IPS DF 6.9 (cell line): ENCODE measurements around the gene ST14.
"Not testable (repeated sequence)": the region's sequence is repeated elsewhere in the genome, so short reads cannot be mapped to it uniquely, and the experiment has no call there.

ENCODE experiments used
- DNase-seq: peaks from one replicate; pipeline ENCODE4 v3.0.0-alpha.2; 2013; ENCODE audit warnings: low read depth, low spot score
- H3K27ac ChIP-seq: one replicate; pipeline ENCODE4 v1.5.1; 2013; ENCODE audit warnings: low read length, control low read depth
- H3K27me3 ChIP-seq: 2 replicates; pipeline ENCODE4 v1.6.1; 2013; ENCODE audit warnings: mild to moderate bottlenecking, low read length; ENCODE audit not compliant: control insufficient read depth, insufficient read depth
- H3K36me3 ChIP-seq: 2 replicates; pipeline ENCODE4 v1.6.1; 2013; ENCODE audit warnings: low read length; ENCODE audit not compliant: control insufficient read depth, insufficient read depth
- H3K4me1 ChIP-seq: 2 replicates; pipeline ENCODE4 v1.6.1; 2013; ENCODE audit warnings: low read length; ENCODE audit not compliant: control insufficient read depth, insufficient read depth
- H3K4me3 ChIP-seq: 2 replicates; pipeline ENCODE4 v1.5.1; 2013; ENCODE audit warnings: mild to moderate bottlenecking, low read length
- H3K9me3 ChIP-seq: 2 replicates; pipeline ENCODE4 v1.6.1; 2013; ENCODE audit warnings: low read length, inconsistent platforms; ENCODE audit not compliant: control insufficient read depth, insufficient read depth
- WGBS: extraction: QIAGEN DNeasy Blood & Tissue Kit; methylation state at CpG from one replicate; pipeline ENCODE4 v1.1.7; 2013; ENCODE audit warnings: mixed read lengths, missing lambda C conversion rate; ENCODE audit not compliant: insufficient read length, insufficient coverage; 5-methylcytosine and 5-hydroxymethylcytosine counted together

ST14 gene

DNA sequence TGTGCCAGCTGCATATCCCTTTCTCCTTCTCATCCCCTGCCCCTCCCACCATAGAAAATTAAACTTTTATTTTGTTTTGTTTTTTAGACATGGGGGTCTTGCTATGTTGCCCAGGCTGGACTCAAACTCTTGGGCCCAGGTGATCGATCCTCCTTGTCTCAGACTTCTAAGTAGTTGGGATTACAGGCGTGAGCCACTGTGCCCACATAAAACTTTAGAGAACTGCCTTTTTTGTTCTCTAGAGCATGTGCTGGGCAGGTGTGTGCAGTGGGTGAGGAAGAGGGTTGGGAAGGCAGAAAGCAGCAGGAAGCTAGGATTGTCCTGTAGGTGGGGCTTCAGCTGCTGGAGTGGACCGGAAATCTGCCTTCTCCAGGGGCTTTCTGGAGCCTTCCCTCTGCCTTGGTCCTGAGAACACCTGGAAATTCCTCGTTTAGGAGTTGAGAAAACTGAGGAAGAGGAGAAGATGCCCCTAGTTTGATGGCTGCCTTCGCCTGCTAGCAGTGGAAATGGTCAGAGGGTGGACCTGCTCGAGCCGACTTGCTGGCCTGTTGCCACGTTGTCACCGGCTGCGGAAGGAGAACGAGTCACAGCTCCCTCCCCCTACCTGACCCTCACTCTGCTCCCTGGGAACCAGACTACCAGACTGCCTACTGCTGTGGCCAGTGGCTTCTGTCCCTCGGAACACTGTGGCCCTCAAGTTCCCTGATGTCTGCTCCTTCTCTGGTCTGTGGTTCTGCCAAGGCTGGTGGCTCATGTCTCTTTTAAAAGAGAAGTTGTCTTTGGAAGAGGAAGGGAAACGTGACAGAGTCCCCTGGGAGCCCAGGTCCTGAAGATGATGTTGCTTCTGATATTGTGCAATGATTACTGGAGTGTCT, 4.0 kb downstream of the ST14 start:
- Histone ChIP-seq H3K27ac (no peak overlapping the region), H3K4me1 (peaks cover 5% of the 10 kb centered on the region; the same call in 1 of the 2 replicates)

DNA sequence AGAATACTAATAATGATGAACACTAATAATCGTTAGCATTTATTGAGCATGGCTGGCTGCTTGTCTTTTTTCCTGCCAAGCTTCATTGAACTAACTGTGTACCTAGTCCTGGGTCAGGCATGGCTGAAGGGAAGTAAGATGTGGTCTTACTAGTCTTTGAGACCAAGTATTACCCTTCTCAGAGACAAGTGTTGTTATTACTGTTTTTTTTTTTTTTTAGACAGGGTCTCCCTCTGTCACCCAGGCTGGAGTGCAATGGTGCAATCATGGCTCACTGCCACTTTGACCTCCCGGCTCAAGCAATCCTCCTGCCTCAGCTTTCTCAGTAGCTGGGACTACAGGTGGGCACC, 4.6 kb downstream of the ST14 start:
- no peak for DNase-seq
- Histone ChIP-seq H3K9me3 (no peaks in the 10 kb centered on the region), H3K27ac (no peak overlapping the region), H3K4me3 (no peak overlapping the region), H3K27me3 (peaks cover 26% of the 10 kb centered on the region), H3K4me1 (peaks cover 5% of the 10 kb centered on the region; the same call in 1 of the 2 replicates), H3K36me3 (no peaks in the 10 kb centered on the region)
- WGBS, result no CpG with 5 or more reads among the region's 2 CpGs

More for the DNA sequence above, 4.0 kb downstream of the ST14 start:
- DNase-seq, result no peak
- WGBS, result no CpG with 5 or more reads among the region's 13 CpGs
- peaks cover 30% of the 10 kb centered on the region for H3K27me3 ChIP-seq
- H3K9me3 ChIP-seq, result no peaks in the 10 kb centered on the region
- H3K36me3 ChIP-seq, result no peaks in the 10 kb centered on the region
- no peak overlapping the region for H3K4me3 ChIP-seq

DNA sequence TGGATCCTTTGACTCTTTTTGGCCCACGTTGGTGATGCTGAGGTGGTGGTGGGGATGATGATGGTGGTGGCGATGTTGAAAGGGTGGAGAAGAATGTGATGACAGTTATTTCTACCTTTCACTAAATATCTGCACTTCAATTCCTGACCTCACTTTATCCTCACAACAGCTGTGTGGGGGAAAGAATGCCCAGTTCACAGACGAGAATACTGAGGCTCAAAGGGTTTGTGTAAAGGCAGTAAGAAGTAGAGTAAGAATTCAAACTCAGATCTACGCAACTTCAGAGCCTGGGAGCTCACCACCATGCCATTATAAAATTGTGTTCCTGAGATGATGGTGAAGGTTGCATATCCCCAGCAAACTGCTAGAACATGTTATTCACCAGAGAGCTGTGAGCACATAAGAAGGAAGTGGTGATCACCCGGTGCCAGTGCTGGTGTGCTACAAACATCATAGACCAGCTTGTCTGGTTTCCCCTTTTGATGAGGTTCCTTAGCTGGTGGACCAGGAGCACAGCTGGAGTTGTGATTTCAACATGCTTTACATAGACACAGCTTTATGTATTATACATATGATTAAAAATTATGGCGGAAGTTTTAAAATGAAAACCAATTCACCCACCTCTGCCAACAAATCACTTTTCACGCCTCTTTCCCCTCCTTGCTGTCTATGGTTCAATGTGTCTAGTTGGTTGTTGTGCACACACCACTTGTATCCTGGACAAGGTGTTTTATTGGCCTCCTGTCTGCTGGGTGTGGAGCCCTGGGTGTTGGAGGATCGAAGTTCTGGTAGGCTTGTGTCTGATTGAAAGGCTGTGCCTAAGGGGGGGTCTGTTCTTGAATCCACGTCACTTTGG, 6.2 kb downstream of the ST14 start:
- Histone ChIP-seq H3K4me1 (peaks cover 4% of the 10 kb centered on the region; the same call in 1 of the 2 replicates), H3K36me3 (no peaks in the 10 kb centered on the region), H3K27me3 (peaks cover 30% of the 10 kb centered on the region), H3K27ac (no peak overlapping the region), H3K4me3 (no peak overlapping the region), H3K9me3 (no peaks in the 10 kb centered on the region)
- DNase-seq, result no peak
- no CpG with 5 or more reads among the region's 9 CpGs for WGBS

DNA sequence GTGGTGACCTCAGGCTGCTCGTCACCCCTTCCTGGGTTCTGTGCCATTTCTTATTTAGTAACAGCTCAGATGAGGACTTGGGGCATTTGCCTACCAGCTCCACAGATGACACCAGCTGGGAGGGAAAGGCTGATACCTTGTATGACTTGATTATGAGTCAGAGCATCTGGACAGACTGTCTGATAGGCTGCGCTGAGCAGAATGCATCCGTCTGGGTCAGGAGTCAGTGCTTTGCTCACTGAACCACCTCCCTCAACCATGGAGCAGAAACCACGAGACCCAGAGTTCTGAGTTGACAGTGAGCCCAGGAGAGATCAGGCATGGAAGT, 6.8 kb downstream of the ST14 start:
- no CpG with 5 or more reads among the region's 4 CpGs for WGBS
- no peaks in the 10 kb centered on the region for H3K36me3 ChIP-seq
- H3K4me1 ChIP-seq, result 0 out of 2 replicates have a peak, but pooled peaks cover under 1% of the 10 kb centered on the region
- peaks cover 28% of the 10 kb centered on the region for H3K27me3 ChIP-seq
- no peak overlapping the region for H3K4me3 ChIP-seq
- DNase-seq, result no peak
- no peak overlapping the region for H3K27ac ChIP-seq
- no peaks in the 10 kb centered on the region for H3K9me3 ChIP-seq

DNA sequence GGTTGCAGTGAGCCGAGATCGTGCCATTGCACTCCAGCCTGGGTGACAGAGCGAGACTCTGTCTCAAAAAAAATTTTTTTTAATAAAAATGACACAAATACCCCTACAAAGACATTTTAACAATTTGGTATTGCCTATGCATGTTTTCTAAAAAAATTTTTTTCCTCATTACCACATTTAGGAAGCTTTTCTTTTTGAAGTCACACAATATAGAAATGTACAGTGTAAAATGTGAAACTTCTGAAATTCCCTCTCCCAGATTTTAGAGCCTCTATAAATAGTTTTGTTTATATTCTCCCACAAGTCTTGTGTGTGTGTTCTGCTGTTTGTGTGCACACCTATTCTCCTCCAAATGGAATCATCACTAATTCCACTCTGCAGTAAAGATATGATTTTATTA, 7.6 kb downstream of the ST14 start:
- H3K36me3 ChIP-seq, result no peaks in the 10 kb centered on the region
- no peak for DNase-seq
- H3K4me3 ChIP-seq, result no peak overlapping the region
- H3K4me1 ChIP-seq, result no peaks in the 10 kb centered on the region
- H3K27me3 ChIP-seq, result peaks cover 26% of the 10 kb centered on the region
- no peaks in the 10 kb centered on the region for H3K9me3 ChIP-seq
- no peak overlapping the region for H3K27ac ChIP-seq
- no CpG with 5 or more reads among the region's 3 CpGs for WGBS

DNA sequence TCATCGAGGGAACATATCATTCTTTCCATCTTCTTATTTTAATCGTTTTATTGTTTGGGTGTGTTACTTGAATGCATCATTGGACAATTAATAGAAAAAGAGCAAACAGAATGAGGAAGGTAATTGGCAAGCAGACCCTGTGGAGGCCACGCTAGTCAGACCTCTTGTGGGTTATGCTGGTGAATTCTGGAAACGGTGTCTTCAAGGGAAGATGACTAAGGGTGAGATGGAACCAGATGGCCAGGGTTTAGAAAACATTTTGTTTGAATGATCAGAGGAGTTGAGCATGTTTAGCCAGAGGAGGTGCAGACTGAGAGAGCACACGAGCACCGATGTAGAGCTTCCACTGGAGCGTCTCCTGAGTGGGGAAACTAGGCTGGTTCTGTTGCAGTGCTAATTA, 8.5 kb downstream of the ST14 start:
- no CpG with 5 or more reads among the region's 7 CpGs for WGBS
- DNase-seq, result no peak
- H3K36me3 ChIP-seq, result no peaks in the 10 kb centered on the region
- H3K27me3 ChIP-seq, result peaks cover 25% of the 10 kb centered on the region
- H3K4me3 ChIP-seq, result no peak overlapping the region
- H3K27ac ChIP-seq, result no peak overlapping the region
- H3K9me3 ChIP-seq, result no peaks in the 10 kb centered on the region
- H3K4me1 ChIP-seq, result no peaks in the 10 kb centered on the region

DNA sequence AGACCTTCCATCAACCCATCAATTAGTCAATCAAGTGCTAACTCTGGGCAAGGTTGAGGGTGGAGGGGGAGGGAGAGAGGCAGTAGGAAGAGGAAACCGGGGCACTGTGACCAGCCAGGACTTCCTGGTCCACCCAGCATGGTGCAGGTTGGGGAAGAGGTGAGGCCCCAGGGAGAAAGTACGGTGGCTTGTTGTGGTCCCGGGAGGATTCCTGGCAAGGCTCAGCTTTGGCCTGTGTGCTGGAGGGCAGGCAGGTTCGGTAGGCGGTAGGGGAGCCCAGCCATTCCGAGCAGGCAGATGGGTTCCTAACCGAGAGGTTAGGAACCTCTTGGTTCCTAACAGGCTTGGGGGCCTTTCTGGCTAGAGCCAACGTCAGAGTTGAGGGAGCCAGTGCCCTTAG, 10.8 kb downstream of the ST14 start:
- no CpG with 5 or more reads among the region's 8 CpGs for WGBS
- H3K4me1 ChIP-seq, result no peaks in the 10 kb centered on the region
- H3K36me3 ChIP-seq, result no peaks in the 10 kb centered on the region
- H3K27me3 ChIP-seq, result peaks cover 25% of the 10 kb centered on the region
- no peak for DNase-seq
- no peak overlapping the region for H3K4me3 ChIP-seq
- H3K27ac ChIP-seq, result no peak overlapping the region
- H3K9me3 ChIP-seq, result no peaks in the 10 kb centered on the region

DNA sequence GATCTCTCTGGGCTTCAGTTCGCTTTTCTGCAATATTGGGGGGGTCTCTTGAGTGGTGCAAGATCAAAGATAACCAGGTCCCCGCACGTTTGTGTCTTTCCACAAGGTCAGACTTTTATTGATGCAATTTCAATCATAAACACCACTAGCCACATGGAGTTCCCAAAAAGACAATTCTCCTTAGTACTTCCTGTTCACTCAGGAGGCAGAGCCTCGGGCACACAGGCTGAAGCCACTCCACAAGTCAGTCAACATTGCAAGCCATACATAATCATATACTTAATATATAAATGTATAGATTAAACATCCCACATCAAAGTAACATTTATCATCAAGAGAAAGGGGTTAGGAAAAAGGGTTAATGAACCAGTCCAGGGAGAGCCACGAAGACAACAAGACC, 12.0 kb downstream of the ST14 start:
- Histone ChIP-seq H3K36me3 (no peaks in the 10 kb centered on the region), H3K27ac (no peak overlapping the region), H3K9me3 (no peaks in the 10 kb centered on the region), H3K4me1 (no peaks in the 10 kb centered on the region), H3K27me3 (peaks cover 23% of the 10 kb centered on the region), H3K4me3 (no peak overlapping the region)
- no peak for DNase-seq
- WGBS, result no CpG with 5 or more reads among the region's 5 CpGs

DNA sequence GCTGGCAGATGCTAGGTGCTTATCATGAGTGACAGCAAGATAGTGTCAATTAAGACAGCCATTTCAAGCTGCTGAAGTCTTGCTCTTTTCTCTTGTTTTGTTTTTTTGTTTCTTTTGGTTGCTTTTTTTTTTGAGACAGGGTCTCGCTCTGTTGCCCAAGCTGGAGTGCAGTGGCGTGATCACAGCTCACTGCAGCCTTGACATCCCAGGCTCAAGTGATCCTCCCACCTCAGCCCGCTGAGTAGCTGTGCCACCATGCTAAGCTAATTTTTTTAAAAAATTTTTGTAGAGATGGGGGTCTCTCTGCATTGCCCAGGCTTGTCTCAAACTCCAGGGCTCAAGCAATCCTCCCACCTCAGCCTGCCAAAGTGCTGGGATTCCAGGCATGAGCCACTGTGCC, 12.4 kb downstream of the ST14 start:
- WGBS, result no CpG with 5 or more reads among the region's 3 CpGs
- H3K27me3 ChIP-seq, result peaks cover 23% of the 10 kb centered on the region
- not testable (repeated sequence) for DNase-seq, H3K4me3 ChIP-seq, H3K36me3 ChIP-seq, H3K9me3 ChIP-seq, H3K27ac ChIP-seq, H3K4me1 ChIP-seq

DNA sequence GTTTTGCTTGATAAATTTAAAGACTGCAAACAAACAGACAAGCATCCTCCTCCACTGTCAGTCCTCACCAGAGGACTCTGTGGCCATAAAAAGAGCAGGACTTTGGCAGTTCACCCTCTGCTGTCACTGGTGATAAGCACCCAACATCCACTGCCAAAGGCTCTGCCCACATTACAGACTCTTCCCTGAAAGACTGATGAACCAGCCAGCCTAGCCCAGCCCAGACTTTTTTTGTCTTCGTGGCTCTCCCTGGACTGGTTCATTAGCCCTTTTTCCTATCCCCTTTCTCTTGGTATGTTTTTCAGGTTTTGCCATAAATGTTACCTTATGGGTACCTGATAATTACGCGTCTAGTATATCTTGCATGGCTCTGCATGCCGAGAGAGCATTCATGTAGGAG, 15.1 kb downstream of the ST14 start:
- H3K27ac ChIP-seq, result no peak overlapping the region
- no peaks in the 10 kb centered on the region for H3K4me1 ChIP-seq
- H3K36me3 ChIP-seq, result no peaks in the 10 kb centered on the region
- H3K4me3 ChIP-seq, result no peak overlapping the region
- no peak for DNase-seq
- no peaks in the 10 kb centered on the region for H3K9me3 ChIP-seq
- no CpG with 5 or more reads among the region's 4 CpGs for WGBS
- H3K27me3 ChIP-seq, result peaks cover 16% of the 10 kb centered on the region
